Endothelial cell of umbilical vein (primary cell): ENCODE results near the gene KIAA0825. TPM values are rescaled to one million over a fixed set of nuclear protein-coding genes. Genes with fewer than 3 reads are reported as not detected.

Experiments used
- BruUV-seq: library from RNA; stranded (reverse); fragments of 400-500 nt; replicated peaks from 2 replicates; lab custom pipeline; 2021; lab: Mats Ljungman, UMichigan
- CTCF ChIA-PET: fragments of 300-600, 350-600 bp; sonication (Branson Sonifier 250); formaldehyde crosslinking; loops from one replicate; lab custom pipeline; 2021; ENCODE audit warnings: antibody characterized with exemption, inconsistent platforms; lab: Charles Lee
- POLR2A ChIA-PET: fragments of 300-600, 350-600 bp; sonication (Branson Sonifier 250); formaldehyde crosslinking; loops from one replicate; lab custom pipeline; 2021; ENCODE audit warnings: antibody characterized with exemption, inconsistent platforms; lab: Charles Lee
- DNase-seq: peaks from one replicate; pipeline ENCODE4 v3.0.0-alpha.2; 2011; ENCODE audit warnings: low read depth, low spot score
- FAIRE-seq: peaks from 2 replicates; lab custom pipeline; 2011; peaks lifted over from hg19 to GRCh38; lab: Jason Lieb, UNC
- H2AFZ ChIP-seq: 2 replicates; pipeline ENCODE4 v1.6.0; 2012; ENCODE audit warnings: low read depth, low read length, control low read depth, inconsistent platforms
- H3K27ac ChIP-seq: 2 replicates; pipeline ENCODE4 v1.5.1; 2011; ENCODE audit warnings: low read depth, mild to moderate bottlenecking, control low read depth, low read length, moderate library complexity; ENCODE audit not compliant: insufficient read depth
- H3K27me3 ChIP-seq, 2 experiments: 2 replicates each; pipeline versions ENCODE4 v1.6.0 to v1.6.1; 2011; ENCODE audit warnings: low read length in 2 of 2, mixed read lengths in 1 of 2; ENCODE audit not compliant: control insufficient read depth in 2 of 2, insufficient read depth in 2 of 2
- H3K36me3 ChIP-seq, 2 experiments: 2 replicates in 1 of 2; 3 replicates in 1 of 2; pipeline ENCODE4 v1.5.1; 2011; ENCODE audit warnings: low read length in 2 of 2, mild to moderate bottlenecking in 1 of 2, moderate library complexity in 1 of 2; ENCODE audit not compliant: control insufficient read depth in 2 of 2, insufficient read depth in 2 of 2; ENCODE audit errors: extremely low read depth in 1 of 2
- H3K4me1 ChIP-seq: 3 replicates; pipeline ENCODE4 v1.5.1; 2011; ENCODE audit warnings: mild to moderate bottlenecking, low read length; ENCODE audit not compliant: control insufficient read depth, insufficient read depth; ENCODE audit errors: extremely low read depth
- H3K4me2 ChIP-seq: 2 replicates; pipeline ENCODE4 v1.6.1; 2011; ENCODE audit warnings: low read length, control low read depth, mixed read lengths; ENCODE audit not compliant: insufficient read depth
- H3K4me3 ChIP-seq, 3 experiments: fragments of 200-600 bp in 1 of 3; sonication (generic), shearing (Covaris generic) in 1 of 3; replicated peaks in 1 of 3; 2 replicates each; pipeline ENCODE4 v1.5.1; 2011 to 2016; ENCODE audit warnings: control low read depth in 3 of 3, low read length in 3 of 3, mild to moderate bottlenecking in 2 of 3, inconsistent platforms in 1 of 3, low read depth in 1 of 3, moderate library complexity in 1 of 3; ENCODE audit not compliant: insufficient read depth in 1 of 3
- H3K79me2 ChIP-seq: 2 replicates; pipeline ENCODE4 v1.6.0; 2012; ENCODE audit warnings: low read length, inconsistent platforms; ENCODE audit not compliant: control insufficient read depth, insufficient read depth
- H3K9ac ChIP-seq: replicated peaks from 2 replicates; pipeline ENCODE3; 2011; ENCODE audit warnings: low read length, control low read depth; ENCODE audit not compliant: insufficient read depth; ENCODE audit errors: extremely low read depth
- H3K9me1 ChIP-seq: replicated peaks from 3 replicates; pipeline ENCODE4 v1.6.0; 2011; ENCODE audit warnings: mild to moderate bottlenecking, low read length; ENCODE audit not compliant: control insufficient read depth, insufficient read depth; ENCODE audit errors: extremely low read depth
- H3K9me3 ChIP-seq: replicated peaks from 2 replicates; pipeline ENCODE4 v1.5.1; 2012; ENCODE audit warnings: low read length, inconsistent platforms; ENCODE audit not compliant: control insufficient read depth, insufficient read depth
- H4K20me1 ChIP-seq: replicated peaks from 2 replicates; pipeline ENCODE3; 2011; ENCODE audit warnings: mild to moderate bottlenecking, low read length; ENCODE audit not compliant: control insufficient read depth, insufficient read depth; ENCODE audit errors: extremely low read depth
- CTCF ChIP-seq, 2 donors: IDR thresholded peaks; 1 replicate in 1 of 2; 2 replicates in 1 of 2; pipeline ENCODE4 v1.5.1; 2011; ENCODE audit warnings: low read length in 2 of 2, mild to moderate bottlenecking in 2 of 2, moderate library complexity in 2 of 2, control low read depth in 1 of 2, inconsistent platforms in 1 of 2, low read depth in 1 of 2; ENCODE audit not compliant: insufficient read depth in 1 of 2; ENCODE audit errors: extremely low read depth in 1 of 2
- EZH2 ChIP-seq: IDR thresholded peaks from 2 replicates; pipeline ENCODE4 v1.6.1; 2012; ENCODE audit warnings: borderline replicate concordance, low read depth, mild to moderate bottlenecking, moderate library complexity, low read length, inconsistent platforms; ENCODE audit not compliant: severe bottlenecking
- FOS ChIP-seq: IDR thresholded peaks from 2 replicates; pipeline ENCODE4 v1.6.1; 2011; ENCODE audit warnings: mild to moderate bottlenecking, low read length, moderate library complexity, borderline replicate concordance; ENCODE audit not compliant: insufficient read depth
- GATA2 ChIP-seq: IDR thresholded peaks from 2 replicates; pipeline ENCODE4 v1.7.0; 2011; ENCODE audit warnings: low read depth, mild to moderate bottlenecking, moderate library complexity, mixed read lengths, low read length; ENCODE audit not compliant: insufficient read length, insufficient read depth
- JUN ChIP-seq: IDR thresholded peaks from 2 replicates; pipeline ENCODE4 v1.6.1; 2011; ENCODE audit warnings: borderline replicate concordance, low read depth; ENCODE audit not compliant: insufficient read length, insufficient read depth
- MAX ChIP-seq: IDR thresholded peaks from 2 replicates; pipeline ENCODE4 v1.6.1; 2011; ENCODE audit not compliant: insufficient read depth, insufficient read length
- MYC ChIP-seq: IDR thresholded peaks from one replicate; pipeline ENCODE4 v1.6.1; 2011; ENCODE audit warnings: mild to moderate bottlenecking, low read depth, low read length
- POLR2A ChIP-seq: IDR thresholded peaks from 2 replicates; pipeline ENCODE4 v1.6.1; 2012; ENCODE audit warnings: low read depth, mild to moderate bottlenecking, control low read depth, low read length
- POLR2AphosphoS5 ChIP-seq: IDR thresholded peaks from 2 replicates; pipeline ENCODE4 v1.6.1; 2012; ENCODE audit warnings: low read depth, mild to moderate bottlenecking, control low read depth, low read length, moderate library complexity; ENCODE audit not compliant: insufficient read depth
- dilution Hi-C: fragments of 300-500 bp; cut with MboI; formaldehyde crosslinking; loops from one replicate; pipeline ENCODE4 v1.15.0; 2019; ENCODE audit warnings: low sequenced_read_pairs; ENCODE audit not compliant: extremely low pct_ligation_motif_present
- intact Hi-C: fragments of 100-400 bp; cut with micrococcal nuclease; formaldehyde crosslinking; loops from one replicate; pipeline ENCODE4 v1.10.0; 2022
- polyA plus RNA-seq, 4 experiments: library from polyadenylated mRNA; depleted of rRNA in 3 of 4; stranded (reverse) in 3 of 4; unstranded in 1 of 4; fragments of >200 nt; gene quantifications; 2 replicates each; pipeline versions ENCODE4 v1.2.1 to v1.2.3, GENCODE V29; 2011 to 2012; ENCODE audit warnings: missing spikeins in 1 of 4
- total RNA-seq: library from RNA; stranded (reverse); gene quantifications from 2 replicates; pipeline ENCODE4 v1.2.3, GENCODE V29; 2021

KIAA0825 gene
- total and polyA plus RNA-seq, 2 donors (not counting 3 experiments of a cell fraction or from before 2014, with no cell fraction given), result 0.15 to 1.1 TPM

- no peak for FAIRE-seq
- dilution Hi-C loops, result no loop called here
Observed at GRCh38 chr5:94409440-94409839, 209.0 kb downstream of the KIAA0825 start.

More at GRCh38 chr5:94409440-94409839, 209.0 kb downstream of the KIAA0825 start:
- Histone ChIP-seq H3K27me3 (no peaks in the 10 kb centered on the region), H3K9me1 (no peaks in the 10 kb centered on the region), H3K27ac (no peak overlapping the region), H2AFZ (no peak overlapping the region), H3K79me2 (no peaks in the 10 kb centered on the region), H3K36me3 (no peaks in the 10 kb centered on the region), H3K4me2 (no peak overlapping the region), H4K20me1 (no peaks in the 10 kb centered on the region), H3K9me3 (no peaks in the 10 kb centered on the region), H3K9ac (no peak overlapping the region), H3K4me1 (no peaks in the 10 kb centered on the region), H3K4me3 (no peak overlapping the region)
- TF ChIP-seq JUN (no peak), CTCF (IDR thresholded peaks at IDR 0.05; ENCODE audit: extremely low read depth in 1 of 2, insufficient read depth in 1 of 2, low read depth in 1 of 2, low read length in 2 of 2) (no peak), EZH2 (no peak), MAX (no peak), MYC (no peak), POLR2AphosphoS5 (no peak), GATA2 (no peak), FOS (no peak), POLR2A (no peak)
- ChIA-PET POLR2A (no interaction called here), CTCF (interaction anchor here (1.4 kb wide), 1 partner anchor 12 kb away, joined by 3 read pairs; no protein-coding TSS in a partner anchor)
- BruUV-seq, result no TSS peak
- intact Hi-C loops, result no loop called here
- no peak for DNase-seq
